Heart left ventricle (tissue), 16 donors: ENCODE measurements around the gene ZNF787. TPM values are rescaled to one million over a fixed set of nuclear protein-coding genes. Genes with fewer than 3 reads are reported as not detected.

ENCODE experiments used
- ATAC-seq, 4 donors: fragments of 200-7000 bp; cut with Tn5 transposase; one replicate each; pipeline ENCODE4 v1.9.1; 2020 to 2022; ENCODE audit warnings: moderate library complexity in 4 of 4, mild to moderate bottlenecking in 3 of 4, moderate number of reproducible peaks in 1 of 4
- DNase-seq, 5 donors: peaks; one replicate each; pipeline ENCODE4 v3.0.0-alpha.2; 2020
- H3K27ac ChIP-seq, 12 donors: fragments of 200-600 bp; sonication (generic) in 4 of 12; one replicate each; pipeline versions ENCODE4 v1.5.0 to v1.8.0; 2016 to 2022; ENCODE audit warnings: mild to moderate bottlenecking in 2 of 12
- H3K27me3 ChIP-seq, 9 donors: fragments of 200-600 bp; sonication (generic) in 2 of 9; one replicate each; pipeline versions ENCODE4 v1.5.1 to v1.8.0; 2016 to 2022; ENCODE audit warnings: mild to moderate bottlenecking in 3 of 9
- H3K36me3 ChIP-seq, 9 donors: fragments of 200-600 bp; sonication (generic) in 2 of 9; one replicate each; pipeline versions ENCODE4 v1.5.0 to v1.8.0; 2018 to 2022; ENCODE audit warnings: mild to moderate bottlenecking in 2 of 9
- H3K4me1 ChIP-seq, 12 donors: fragments of 200-600 bp; sonication (generic) in 4 of 12; one replicate each; pipeline versions ENCODE4 v1.5.0 to v1.8.0; 2016 to 2022; ENCODE audit warnings: mild to moderate bottlenecking in 3 of 12
- H3K4me3 ChIP-seq, 12 donors: fragments of 200-600 bp; sonication (generic) in 4 of 12; one replicate each; pipeline versions ENCODE4 v1.5.0 to v1.8.0; 2017 to 2022; ENCODE audit warnings: mild to moderate bottlenecking in 9 of 12, moderate library complexity in 4 of 12
- H3K9me3 ChIP-seq, 12 donors: fragments of 200-600 bp; sonication (generic) in 4 of 12; one replicate each; pipeline versions ENCODE4 v1.5.0 to v1.8.0; 2016 to 2022; ENCODE audit warnings: mild to moderate bottlenecking in 1 of 12
- CTCF ChIP-seq, 12 donors: fragments of 200-600 bp; sonication (generic) in 4 of 12; IDR thresholded peaks; one replicate each; pipeline versions ENCODE4 v1.5.0 to v1.8.0; 2018 to 2022; ENCODE audit warnings: antibody characterized with exemption in 12 of 12, mild to moderate bottlenecking in 5 of 12
- POLR2A ChIP-seq, 2 donors: fragments of 450-650 bp; IDR thresholded peaks; one replicate each; pipeline ENCODE4 v1.6.1; 2017; ENCODE audit warnings: antibody characterized with exemption in 2 of 2, mild to moderate bottlenecking in 2 of 2, moderate library complexity in 2 of 2
- WGBS, 4 donors: extraction: QIAGEN DNeasy Blood & Tissue Kit in 2 of 4; methylation state at CpG; one replicate each; pipeline versions ENCODE4 v1.1.5 to v1.1.7; 2013 to 2018; 5-methylcytosine and 5-hydroxymethylcytosine counted together
- intact Hi-C, 10 donors: fragments of 100-400 bp; cut with DNase I; formaldehyde crosslinking; loops; one replicate each; pipeline versions ENCODE4 v1.11.1 to v1.14.2; 2022
- polyA plus RNA-seq, 2 donors: library from polyadenylated mRNA; stranded (reverse); fragments of 200-250 nt; gene quantifications; one replicate each; pipeline ENCODE4 v1.2.3, GENCODE V29; 2013
- total RNA-seq, 9 donors: library from RNA; depleted of rRNA in 2 of 9; stranded (reverse); fragments of >200 nt in 2 of 9; fragmentation: NEBNext Ultra II Directional in 3 of 9; extraction: Animal tissue kit (Norgen Biotek cat#: 25700) in 3 of 9; gene quantifications; one replicate each; pipeline versions ENCODE4 v1.1.0 to v1.2.4, GENCODE V29; 2016 to 2023
- donor health status: ischemic (EF 13 %, LVEDD 7.1; RV severe dilation, severe dysfunction).
- donor health status: healthy with polysubstance abuse.
- donor health status: DM: no; HTN: yes; CAD: no.
- donor health status: DM: no; HTN: no; CAD: no.
- donor health status: ischemic (EF 25% LVEDD 6.9; RV normal size, moderate dysfunction).
- donor health status: ischemic (EF 25% LVEDD 5.7; RV mildly dilated, moderate dysfunction).
- donor health status: healthy.
- donor health status: DM: yes; HTN: yes; CAD: no.
- donor health status: ischemic (EF 35%, LVEDD 5.7; RV mildly dilated, moderate dysfunction).
- donor health status: nonischemic (EF 11% LVEDD 7.7; RV severe dilation, severe dysfunction).
- donor health status: DM: yes; HTN: yes; CAD: no.
- donor health status: PGD.
- donor health status: ischemic (EF 29% LVEDD 5.4; RV normal size, mild dysfunction).
- donor health status: nonischemic (EF 23%, LVEDD 6.1; RV moderate dilation, normal function).

Gene ZNF787
- total and polyA plus RNA-seq, 11 donors: 11.6 to 40.8 (median 25.3) TPM

GRCh38 chr19:56091751-56092546, 29.1 kb downstream of the ZNF787 start:
- no peak for TF ChIP-seq POLR2A (IDR thresholded peaks at IDR 0.05)
- no peak for TF ChIP-seq CTCF (IDR thresholded peaks at IDR 0.05)
- H3K27ac ChIP-seq: peak overlapping the region in 10 of 12 donors; percentile 14 to 74 (median 60)
- WGBS, 4 donors: 68 to 92% (median 89%) methylated on average over 33 to 38 of the region's 38 CpGs
- intact Hi-C loops: no loop called here
- H3K4me1 ChIP-seq: peaks cover 0 to 49% (median 15%) of the 10 kb centered on the region in 12 donors
- H3K4me3 ChIP-seq: peak overlapping the region in 8 of 12 donors; percentile 11 to 42 (median 24)
- H3K9me3 ChIP-seq: no peaks in the 10 kb centered on the region
- H3K36me3 ChIP-seq: peaks cover 0 to 43% (median 11%) of the 10 kb centered on the region in 9 donors
- H3K27me3 ChIP-seq: no peaks in the 10 kb centered on the region
- ATAC-seq: peak in 1 of 4 donors; percentile 12
- no peak for DNase-seq

GRCh38 chr19:56091066-56091490, 30.0 kb downstream of the ZNF787 start:
- Histone ChIP-seq H3K27me3 (no peaks in the 10 kb centered on the region), H3K4me3 (peak overlapping the region in 5 of 12 donors; percentile 11 to 42 (median 25)), H3K4me1 (peaks cover 0 to 42% (median 13%) of the 10 kb centered on the region in 12 donors), H3K27ac (peak overlapping the region in 10 of 12 donors; percentile 14 to 74 (median 60)), H3K36me3 (peaks cover 0 to 42% (median 11%) of the 10 kb centered on the region in 9 donors), H3K9me3 (no peaks in the 10 kb centered on the region)
- intact Hi-C loops: no loop called here
- peak; percentile 62 to 80 (median 72) for ATAC-seq
- WGBS, 4 donors: 43 to 53% (median 45%) methylated on average over 10 of the region's 10 CpGs
- peak in 1 of 2 donors; percentile 17 for TF ChIP-seq POLR2A (IDR thresholded peaks at IDR 0.05)
- no peak for TF ChIP-seq CTCF (IDR thresholded peaks at IDR 0.05)
- no peak for DNase-seq

GRCh38 chr19:56089344-56089743, 31.8 kb downstream of the ZNF787 start:
- Histone ChIP-seq H3K27me3 (no peaks in the 10 kb centered on the region), H3K9me3 (no peaks in the 10 kb centered on the region), H3K36me3 (peaks cover 0 to 27% (median 11%) of the 10 kb centered on the region in 9 donors), H3K27ac (no peak overlapping the region), H3K4me3 (no peak overlapping the region), H3K4me1 (peaks cover 0 to 37% (median 13%) of the 10 kb centered on the region in 12 donors)
- intact Hi-C loops: loop anchor here in 3 of 10 donors (5.0 to 10.0 kb wide), 2 partner anchors 33 to 65 kb away; partner anchors contain the start of gene ZNF787 (in 1 of the 3)
- no peak for TF ChIP-seq CTCF (IDR thresholded peaks at IDR 0.05)
- TF ChIP-seq POLR2A (IDR thresholded peaks at IDR 0.05): no peak
- 82 to 91% (median 83%) methylated on average over 14 of the region's 14 CpGs for WGBS, 4 donors
- no peak for ATAC-seq
- peak in 1 of 5 donors; percentile 20 for DNase-seq
